ENCODE measurements around the gene DIRAS3. TPM values are rescaled to one million over a fixed set of nuclear protein-coding genes. Genes with fewer than 3 reads are reported as not detected.

The DIRAS3 gene, protein sequence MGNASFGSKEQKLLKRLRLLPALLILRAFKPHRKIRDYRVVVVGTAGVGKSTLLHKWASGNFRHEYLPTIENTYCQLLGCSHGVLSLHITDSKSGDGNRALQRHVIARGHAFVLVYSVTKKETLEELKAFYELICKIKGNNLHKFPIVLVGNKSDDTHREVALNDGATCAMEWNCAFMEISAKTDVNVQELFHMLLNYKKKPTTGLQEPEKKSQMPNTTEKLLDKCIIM
- total RNA-seq (under 1 TPM in 1 of 2 donors, not detected in 1; 0.92 TPM), polyA plus RNA-seq (1 to 10 TPM; 1.9 to 2.3 TPM)

DNA sequence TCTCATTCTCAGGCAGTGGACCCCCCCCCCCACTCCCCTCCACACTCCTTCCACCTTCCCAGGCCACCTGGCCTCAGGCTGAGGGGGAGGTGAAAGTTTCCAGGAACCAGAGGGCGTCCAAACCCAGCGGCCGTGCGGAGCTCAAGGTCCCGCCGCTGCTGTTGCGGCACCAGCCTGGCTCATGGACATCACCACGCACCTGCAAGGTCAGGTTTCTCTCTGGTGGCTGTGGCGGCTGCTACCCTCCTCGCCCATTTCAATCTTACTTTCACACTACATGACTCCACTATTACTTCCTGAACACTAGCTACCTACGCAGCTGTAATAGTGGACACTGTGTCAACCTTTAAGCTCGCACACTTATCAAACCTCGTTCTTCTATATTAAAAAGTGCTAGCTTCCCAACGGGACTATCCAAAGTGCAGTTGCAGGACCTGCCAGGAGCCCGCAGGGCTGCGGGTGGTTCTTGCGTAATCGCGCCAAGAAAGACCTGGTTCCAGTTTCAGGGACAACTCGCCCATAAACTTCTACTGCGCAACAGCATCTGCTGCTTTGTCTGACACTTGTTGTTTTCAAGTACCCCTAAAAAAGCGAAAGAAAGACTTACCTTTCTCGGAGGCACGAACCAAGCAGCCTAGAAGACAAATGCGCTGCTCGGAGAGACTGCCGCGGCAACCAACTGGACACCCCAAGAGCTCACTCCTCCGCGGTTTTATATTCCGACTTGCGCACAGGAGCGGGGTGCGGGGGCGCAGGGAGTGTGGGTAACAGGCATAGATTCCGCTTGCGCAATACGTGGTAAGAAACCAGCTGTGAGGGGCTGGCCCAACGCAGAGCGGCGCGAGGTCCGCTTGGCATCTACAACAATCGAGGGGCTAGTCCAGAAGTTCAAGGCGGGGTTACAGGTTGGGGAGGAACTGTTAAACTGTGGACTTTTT, at the start of gene DIRAS3:
DIRAS3 (minus strand) TSS at position 687 of the 938 bp plus-strand sequence. CDS start 3,330 bp downstream, outside the sequence.
- H3K4me1 ChIP-seq (ENCODE audit: control insufficient read depth in 4 of 4, insufficient read depth in 4 of 4, low read length in 3 of 4) = no peaks in the 10 kb centered on the region
- DNase-seq (ENCODE audit: low spot score) = no peak
- no peaks in the 10 kb centered on the region for H3K27me3 ChIP-seq (ENCODE audit: control insufficient read depth in 4 of 4, insufficient read depth in 4 of 4, low read length in 3 of 4)
- TF ChIP-seq HNF4A (conservative IDR thresholded peaks at IDR 0.05) (peak; percentile 31 to 36), RAD21 (IDR thresholded peaks at IDR 0.05) (no peak), TAF1 (conservative IDR thresholded peaks at IDR 0.05) (no peak), RXRA (IDR thresholded peaks at IDR 0.05) (peak in 1 of 2 donors; percentile 4)
- peak within 1 kb of the TSS; percentile 50 to 72 for H3K27ac ChIP-seq (ENCODE audit: low read depth in 1 of 2, low read length in 2 of 2)
- 50% methylated on average over 45 of the region's 45 CpGs for WGBS
- no peaks in the 10 kb centered on the region for H3K36me3 ChIP-seq (ENCODE audit: control insufficient read depth in 4 of 4, insufficient read depth in 3 of 4, low read depth in 1 of 4, low read length in 3 of 4)
- no peaks in the 10 kb centered on the region for H3K9me3 ChIP-seq (ENCODE audit: control insufficient read depth in 4 of 4, low read length in 3 of 4)
- H3K4me3 ChIP-seq (ENCODE audit: low read depth in 1 of 3, low read length in 3 of 3) = peak within 1 kb of the TSS; percentile 20 to 55 (median 47)
- peak within 1 kb of the TSS in 1 of 2 donors; percentile 50 for H3K9ac ChIP-seq (ENCODE audit: low read depth in 1 of 2, low read length in 2 of 2)

DNA sequence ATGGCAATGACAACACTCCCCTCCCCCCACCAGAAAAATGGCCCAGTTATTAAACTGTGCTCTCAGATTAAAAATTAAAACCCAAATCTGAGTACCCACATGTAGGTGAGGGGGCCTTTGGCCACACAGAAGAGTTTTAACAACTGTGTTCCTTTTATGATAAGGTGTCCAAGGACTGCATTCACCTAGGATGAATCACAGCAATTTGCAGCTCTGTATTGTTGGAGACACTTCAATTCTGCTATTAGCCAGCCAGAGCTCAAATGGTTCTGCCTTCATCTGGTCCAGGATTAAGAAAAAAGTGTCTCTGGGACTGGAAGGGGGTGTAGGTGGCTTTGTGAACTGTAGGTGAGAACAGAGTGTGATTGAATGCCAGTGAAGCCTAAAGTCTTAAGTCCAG, 43.3 kb upstream of the DIRAS3 start:
- TF ChIP-seq SP1 (IDR thresholded peaks at IDR 0.05) (no peak), NR2F2 (IDR thresholded peaks at IDR 0.05) (no peak)
- Histone ChIP-seq H3K9me3 (ENCODE audit: control insufficient read depth in 4 of 4, low read length in 3 of 4) (no peaks in the 10 kb centered on the region), H3K4me1 (ENCODE audit: control insufficient read depth in 4 of 4, insufficient read depth in 4 of 4, low read length in 3 of 4) (no peaks in the 10 kb centered on the region), H3K27ac (ENCODE audit: low read depth in 1 of 2, low read length in 2 of 2) (no peak overlapping the region), H3K36me3 (ENCODE audit: control insufficient read depth in 4 of 4, insufficient read depth in 3 of 4, low read depth in 1 of 4, low read length in 3 of 4) (no peaks in the 10 kb centered on the region), H3K27me3 (ENCODE audit: control insufficient read depth in 4 of 4, insufficient read depth in 4 of 4, low read length in 3 of 4) (no peaks in the 10 kb centered on the region), H3K9ac (ENCODE audit: low read depth in 1 of 2, low read length in 2 of 2) (no peak overlapping the region), H3K4me3 (ENCODE audit: low read depth in 1 of 3, low read length in 3 of 3) (no peak overlapping the region)
- DNase-seq (ENCODE audit: low spot score) = no peak

DNA sequence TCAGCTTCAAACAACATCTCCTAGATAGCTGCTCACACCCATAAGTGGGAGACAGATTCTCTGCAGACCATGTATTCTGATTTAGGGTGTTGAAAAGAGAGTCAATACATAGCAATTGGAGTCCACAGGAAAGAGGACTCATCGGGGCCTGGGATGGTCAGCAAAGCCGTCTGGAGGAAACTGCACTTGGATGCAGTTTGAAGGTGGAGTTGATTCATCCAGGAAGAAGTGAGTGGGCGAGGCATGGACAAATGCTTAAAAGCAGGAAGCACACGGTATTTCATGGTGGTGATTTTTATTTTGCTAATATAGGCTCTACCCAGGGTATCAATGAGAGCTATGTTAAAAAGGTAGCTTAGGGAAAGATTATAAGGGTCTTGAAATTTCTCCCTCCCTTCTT, 36.8 kb upstream of the DIRAS3 start:
- H3K27ac ChIP-seq (ENCODE audit: low read depth in 1 of 2, low read length in 2 of 2) = no peak overlapping the region
- DNase-seq (ENCODE audit: low spot score) = no peak
- H3K36me3 ChIP-seq (ENCODE audit: control insufficient read depth in 4 of 4, insufficient read depth in 3 of 4, low read depth in 1 of 4, low read length in 3 of 4) = no peaks in the 10 kb centered on the region
- H3K4me3 ChIP-seq (ENCODE audit: low read depth in 1 of 3, low read length in 3 of 3) = no peak overlapping the region
- no peaks in the 10 kb centered on the region for H3K9me3 ChIP-seq (ENCODE audit: control insufficient read depth in 4 of 4, low read length in 3 of 4)
- H3K27me3 ChIP-seq (ENCODE audit: control insufficient read depth in 4 of 4, insufficient read depth in 4 of 4, low read length in 3 of 4) = no peaks in the 10 kb centered on the region
- WGBS = 89% methylated on average over 4 of the region's 4 CpGs
- H3K4me1 ChIP-seq (ENCODE audit: control insufficient read depth in 4 of 4, insufficient read depth in 4 of 4, low read length in 3 of 4) = no peaks in the 10 kb centered on the region
- TF ChIP-seq SP1 (IDR thresholded peaks at IDR 0.05) (no peak), YY1 (IDR thresholded peaks at IDR 0.05) (no peak), FOXA2 (IDR thresholded peaks at IDR 0.05) (no peak), NR2F2 (IDR thresholded peaks at IDR 0.05) (no peak), GABPA (IDR thresholded peaks at IDR 0.05 in 1 of 2, conservative IDR thresholded peaks at IDR 0.05 in 1 of 2) (no peak), RXRA (IDR thresholded peaks at IDR 0.05) (no peak), HNF4A (conservative IDR thresholded peaks at IDR 0.05) (no peak), RAD21 (IDR thresholded peaks at IDR 0.05) (no peak), FOXA1 (IDR thresholded peaks at IDR 0.05) (no peak)
- TF ChIP-seq, protein P1, sequence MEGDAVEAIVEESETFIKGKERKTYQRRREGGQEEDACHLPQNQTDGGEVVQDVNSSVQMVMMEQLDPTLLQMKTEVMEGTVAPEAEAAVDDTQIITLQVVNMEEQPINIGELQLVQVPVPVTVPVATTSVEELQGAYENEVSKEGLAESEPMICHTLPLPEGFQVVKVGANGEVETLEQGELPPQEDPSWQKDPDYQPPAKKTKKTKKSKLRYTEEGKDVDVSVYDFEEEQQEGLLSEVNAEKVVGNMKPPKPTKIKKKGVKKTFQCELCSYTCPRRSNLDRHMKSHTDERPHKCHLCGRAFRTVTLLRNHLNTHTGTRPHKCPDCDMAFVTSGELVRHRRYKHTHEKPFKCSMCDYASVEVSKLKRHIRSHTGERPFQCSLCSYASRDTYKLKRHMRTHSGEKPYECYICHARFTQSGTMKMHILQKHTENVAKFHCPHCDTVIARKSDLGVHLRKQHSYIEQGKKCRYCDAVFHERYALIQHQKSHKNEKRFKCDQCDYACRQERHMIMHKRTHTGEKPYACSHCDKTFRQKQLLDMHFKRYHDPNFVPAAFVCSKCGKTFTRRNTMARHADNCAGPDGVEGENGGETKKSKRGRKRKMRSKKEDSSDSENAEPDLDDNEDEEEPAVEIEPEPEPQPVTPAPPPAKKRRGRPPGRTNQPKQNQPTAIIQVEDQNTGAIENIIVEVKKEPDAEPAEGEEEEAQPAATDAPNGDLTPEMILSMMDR (IDR thresholded peaks at IDR 0.05; ENCODE audit: low read depth, low read length, missing input control) = no peak
- TF ChIP-seq, protein P2, sequence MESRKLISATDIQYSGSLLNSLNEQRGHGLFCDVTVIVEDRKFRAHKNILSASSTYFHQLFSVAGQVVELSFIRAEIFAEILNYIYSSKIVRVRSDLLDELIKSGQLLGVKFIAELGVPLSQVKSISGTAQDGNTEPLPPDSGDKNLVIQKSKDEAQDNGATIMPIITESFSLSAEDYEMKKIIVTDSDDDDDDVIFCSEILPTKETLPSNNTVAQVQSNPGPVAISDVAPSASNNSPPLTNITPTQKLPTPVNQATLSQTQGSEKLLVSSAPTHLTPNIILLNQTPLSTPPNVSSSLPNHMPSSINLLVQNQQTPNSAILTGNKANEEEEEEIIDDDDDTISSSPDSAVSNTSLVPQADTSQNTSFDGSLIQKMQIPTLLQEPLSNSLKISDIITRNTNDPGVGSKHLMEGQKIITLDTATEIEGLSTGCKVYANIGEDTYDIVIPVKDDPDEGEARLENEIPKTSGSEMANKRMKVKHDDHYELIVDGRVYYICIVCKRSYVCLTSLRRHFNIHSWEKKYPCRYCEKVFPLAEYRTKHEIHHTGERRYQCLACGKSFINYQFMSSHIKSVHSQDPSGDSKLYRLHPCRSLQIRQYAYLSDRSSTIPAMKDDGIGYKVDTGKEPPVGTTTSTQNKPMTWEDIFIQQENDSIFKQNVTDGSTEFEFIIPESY (IDR thresholded peaks at IDR 0.05) = no peak
- no peak overlapping the region for H3K9ac ChIP-seq (ENCODE audit: low read depth in 1 of 2, low read length in 2 of 2)
